Measurements from ENCODE around the gene NCOA4.
"Not testable (repeated sequence)": the region's sequence is repeated elsewhere in the genome, so short reads cannot be mapped to it uniquely, and the experiment has no call there.

The NCOA4 gene

GRCh38 chr10:46057927-46058326, 27.5 kb upstream of the NCOA4 start:
- not testable (repeated sequence) for H3K4me1 Mint-ChIP-seq; H3K4me3 Mint-ChIP-seq; H3K36me3 Mint-ChIP-seq; ATAC-seq; H3K9me3 Mint-ChIP-seq; H3K27ac Mint-ChIP-seq; DNase-seq (ENCODE audit: low spot score in 2 of 2)

GRCh38 chr10:46057038-46057437, 26.6 kb upstream of the NCOA4 start:
- Mint-ChIP-seq H3K36me3 (no peaks in the 10 kb centered on the region), H3K4me1 (peaks cover 6% of the 10 kb centered on the region), H3K9me3 (peaks cover 3% of the 10 kb centered on the region), H3K27ac (no peak overlapping the region), H3K4me3 (no peak overlapping the region)
- no peak for DNase-seq (ENCODE audit: low spot score in 2 of 2)
- ATAC-seq = no peak

DNA sequence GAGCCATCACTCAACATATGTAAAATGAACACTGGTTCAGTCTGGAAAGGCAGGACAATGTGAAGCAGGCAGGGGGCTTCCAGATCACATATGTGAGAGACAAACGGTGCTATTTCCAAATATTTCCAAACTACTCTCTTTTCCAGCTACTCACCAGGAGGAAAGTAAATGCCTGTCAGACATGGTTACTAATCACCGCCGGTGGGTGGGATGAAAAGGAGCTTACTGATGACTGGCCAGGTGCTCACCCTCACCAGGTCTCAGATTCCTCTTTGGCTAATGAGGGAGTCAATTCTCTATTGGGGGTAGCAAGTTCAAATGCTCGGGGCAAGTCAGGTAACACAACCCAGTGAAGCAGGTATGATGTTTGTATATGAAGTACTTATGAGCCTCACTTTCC, 25.3 kb upstream of the NCOA4 start:
- Mint-ChIP-seq H3K27ac (no peak overlapping the region), H3K36me3 (no peaks in the 10 kb centered on the region), H3K4me1 (peaks cover 6% of the 10 kb centered on the region), H3K4me3 (no peak overlapping the region), H3K9me3 (peaks cover 3% of the 10 kb centered on the region)
- DNase-seq (ENCODE audit: low spot score in 2 of 2) = no peak
- no peak for ATAC-seq

DNA sequence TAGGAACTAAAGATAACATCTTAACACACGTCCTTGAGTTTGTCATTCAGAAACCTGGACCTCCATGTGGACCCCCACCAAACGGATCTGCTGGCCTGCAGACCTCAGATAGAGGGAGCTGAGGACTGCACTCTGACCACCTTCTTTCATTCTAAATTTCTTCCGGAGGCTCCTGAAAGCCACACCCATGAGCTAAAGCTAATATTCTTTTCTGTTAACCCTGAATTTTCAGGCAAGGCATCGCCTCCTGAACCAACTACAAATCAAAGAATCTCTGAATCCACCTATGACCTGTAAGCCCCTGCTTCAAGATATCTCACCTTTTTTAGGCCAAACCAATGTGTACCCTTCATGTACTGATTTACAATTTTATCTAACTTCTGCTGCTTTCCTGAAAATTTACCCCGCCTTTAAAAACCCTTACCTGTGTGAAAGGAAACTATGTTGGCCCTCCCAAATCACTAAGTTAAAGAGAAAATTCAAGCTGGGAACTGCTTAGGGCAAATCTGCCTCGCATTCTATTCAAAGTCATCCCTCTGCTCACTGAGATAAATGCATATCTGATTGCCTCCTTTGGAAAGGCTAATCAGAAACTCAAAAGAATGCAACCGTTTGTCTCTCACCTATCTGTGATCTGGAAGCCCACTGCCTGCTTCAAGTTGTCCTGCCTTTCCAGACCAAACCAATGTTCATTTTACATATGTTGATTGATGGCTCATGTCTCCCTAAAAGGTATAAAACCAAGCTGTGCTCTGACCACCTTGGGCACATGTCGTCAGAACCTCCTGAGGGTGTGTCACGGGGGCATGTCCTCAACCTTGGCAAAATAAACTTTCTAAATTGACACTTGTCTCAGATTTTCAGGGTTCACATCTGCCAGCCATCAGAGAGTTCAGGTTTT, 23.4 kb upstream of the NCOA4 start:
- H3K4me3 Mint-ChIP-seq = no peak overlapping the region
- H3K4me1 Mint-ChIP-seq = peaks cover 6% of the 10 kb centered on the region
- peaks cover 3% of the 10 kb centered on the region for H3K9me3 Mint-ChIP-seq
- DNase-seq (ENCODE audit: low spot score in 2 of 2) (no peak), ATAC-seq (no peak)
- no peaks in the 10 kb centered on the region for H3K36me3 Mint-ChIP-seq
- no peak overlapping the region for H3K27ac Mint-ChIP-seq

DNA sequence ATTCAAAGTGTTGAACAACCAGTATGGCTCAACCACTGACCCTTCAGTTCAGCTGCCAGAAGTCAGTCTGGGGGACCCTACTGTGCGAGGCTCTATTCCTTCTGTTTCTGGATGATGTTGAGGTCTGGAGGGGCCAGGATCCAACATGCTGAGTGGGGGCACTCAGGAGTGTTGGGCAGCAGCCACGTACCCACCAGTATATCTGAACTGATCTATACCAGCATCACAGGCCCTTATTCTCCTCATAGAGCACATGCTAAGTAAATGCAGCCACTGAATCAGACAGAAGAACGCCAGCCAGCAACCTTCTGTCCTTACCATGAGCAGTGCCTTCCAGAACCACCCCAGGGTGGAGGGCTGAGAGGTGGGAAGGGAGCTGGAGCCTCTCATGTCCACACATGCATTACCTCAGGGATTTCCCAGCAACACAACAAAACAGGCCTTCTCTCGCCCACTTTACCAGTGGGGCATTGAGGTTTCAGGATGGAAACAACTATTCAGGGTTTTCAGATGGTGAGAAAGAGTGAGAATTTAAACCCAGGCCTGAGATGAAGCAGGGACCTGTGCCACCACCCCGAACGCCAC, 22.5 kb upstream of the NCOA4 start:
- Mint-ChIP-seq H3K4me3 (no peak overlapping the region), H3K27ac (no peak overlapping the region), H3K36me3 (no peaks in the 10 kb centered on the region), H3K9me3 (peaks cover 3% of the 10 kb centered on the region), H3K4me1 (peaks cover 6% of the 10 kb centered on the region)
- DNase-seq (ENCODE audit: low spot score in 2 of 2) (no peak), ATAC-seq (no peak)

DNA sequence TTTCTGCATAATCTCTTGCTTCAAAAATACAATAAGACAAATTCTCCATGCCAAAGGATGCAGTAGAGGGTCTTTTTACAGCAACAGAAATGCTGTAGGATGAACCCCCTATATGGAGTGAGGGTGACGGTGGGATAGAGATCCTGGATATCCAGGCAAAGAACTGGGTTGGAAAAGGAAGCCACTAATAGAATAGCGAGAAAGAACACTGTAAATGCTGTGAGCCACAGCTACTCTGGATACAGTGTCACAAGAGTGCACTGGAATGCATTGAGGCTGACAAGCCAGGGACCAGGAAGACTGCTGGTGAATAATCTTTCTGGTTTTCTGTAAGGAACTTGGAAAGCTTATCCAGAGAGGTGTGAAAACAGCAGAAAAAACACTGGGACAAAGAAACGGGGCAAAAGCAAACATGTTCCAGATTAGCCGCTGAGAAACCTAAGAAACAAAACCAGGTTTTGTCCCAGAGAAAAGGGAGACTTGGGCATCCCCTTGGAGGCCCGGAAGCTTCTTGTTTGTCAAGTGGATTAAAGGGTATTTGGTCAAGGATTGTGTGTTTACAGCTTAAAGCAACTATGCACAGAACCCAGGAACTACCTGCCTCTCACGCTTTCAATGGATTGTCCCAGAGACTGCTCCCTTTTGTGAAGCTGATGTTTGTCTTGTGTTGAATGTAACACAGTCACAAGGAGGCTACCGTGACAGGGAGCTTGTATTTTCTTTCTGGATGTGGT, 21.8 kb upstream of the NCOA4 start:
- peaks cover 6% of the 10 kb centered on the region for H3K4me1 Mint-ChIP-seq
- no peak overlapping the region for H3K4me3 Mint-ChIP-seq
- no peak for DNase-seq (ENCODE audit: low spot score in 2 of 2)
- peaks cover 3% of the 10 kb centered on the region for H3K9me3 Mint-ChIP-seq
- H3K27ac Mint-ChIP-seq = no peak overlapping the region
- no peak for ATAC-seq
- H3K36me3 Mint-ChIP-seq = no peaks in the 10 kb centered on the region

DNA sequence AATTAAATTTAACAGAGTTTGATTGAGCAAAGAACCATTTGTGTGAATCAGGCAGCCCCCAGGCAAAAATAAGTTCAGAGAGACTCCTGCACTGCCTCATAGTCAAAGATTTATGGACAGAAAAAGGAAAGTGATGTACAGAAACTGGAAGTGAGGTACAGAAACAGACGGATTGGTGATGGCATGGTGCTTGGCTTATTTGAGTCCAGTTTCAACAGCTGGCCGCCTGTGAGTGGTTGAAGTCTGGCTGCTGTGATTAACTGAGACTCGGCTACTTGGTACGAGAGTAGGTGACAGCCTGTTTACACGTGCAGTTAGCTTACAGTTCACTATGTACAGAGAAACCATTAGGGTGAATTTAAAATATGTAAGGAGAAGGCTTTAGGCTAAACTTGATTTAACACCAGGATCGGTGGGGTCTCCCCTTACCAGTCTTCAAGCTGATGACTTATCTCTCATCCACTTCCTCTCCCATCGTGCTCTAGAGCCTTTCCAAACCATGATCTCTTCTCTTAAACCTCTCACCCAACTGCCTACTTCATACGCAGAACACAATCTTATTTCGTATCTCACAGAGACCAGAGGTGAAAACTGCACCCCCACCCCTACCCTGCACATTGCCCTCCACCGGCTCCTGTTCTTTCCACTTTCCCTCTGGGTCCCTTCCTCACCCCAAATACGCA, 20.7 kb upstream of the NCOA4 start:
- Mint-ChIP-seq H3K4me3 (no peak overlapping the region), H3K27ac (no peak overlapping the region), H3K9me3 (no peaks in the 10 kb centered on the region)

GRCh38 chr10:46049497-46049831, 19.0 kb upstream of the NCOA4 start:
- H3K36me3 Mint-ChIP-seq; H3K4me3 Mint-ChIP-seq; H3K4me1 Mint-ChIP-seq; H3K27ac Mint-ChIP-seq; ATAC-seq; DNase-seq (ENCODE audit: low spot score in 2 of 2); H3K9me3 Mint-ChIP-seq: not testable (repeated sequence)

More for the DNA sequence above, 20.7 kb upstream of the NCOA4 start:
- Mint-ChIP-seq H3K36me3 (no peaks in the 10 kb centered on the region), H3K4me1 (peaks cover 6% of the 10 kb centered on the region)
- DNase-seq (ENCODE audit: low spot score in 2 of 2) (no peak), ATAC-seq (no peak)

- Mint-ChIP-seq H3K27ac (no peak overlapping the region), H3K9me3 (no peaks in the 10 kb centered on the region), H3K4me1 (no peaks in the 10 kb centered on the region), H3K4me3 (no peak overlapping the region), H3K36me3 (no peaks in the 10 kb centered on the region)
- ATAC-seq (no peak), DNase-seq (ENCODE audit: low spot score in 2 of 2) (no peak)
These were observed 17.7 kb upstream of the NCOA4 start for GRCh38 chr10:46048152-46048551.

DNA sequence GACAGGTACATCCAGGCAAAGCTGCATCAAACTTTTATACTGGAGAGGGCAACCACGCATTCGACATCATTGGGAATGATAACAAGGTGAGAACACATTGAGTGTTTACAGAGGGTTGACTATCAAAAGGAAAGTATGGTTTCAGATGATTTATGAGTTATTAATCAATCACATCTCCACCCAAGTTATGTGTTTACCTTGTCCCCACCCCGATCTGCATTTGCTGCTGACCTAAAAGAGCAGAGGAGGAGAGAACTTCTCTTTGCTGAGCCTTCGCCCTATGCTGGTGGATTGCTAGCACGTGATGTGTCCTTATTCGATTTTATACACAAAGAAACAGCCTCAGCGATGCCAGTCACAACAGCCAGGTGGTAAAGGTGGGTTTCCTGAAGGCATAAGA, 15.8 kb upstream of the NCOA4 start, which contains the start of gene MSMB:
Gene MSMB (minus strand): TSS at position 9 of the 400 bp plus-strand sequence. CDS start 32 bp downstream, outside the sequence.
- ATAC-seq = no peak
- Mint-ChIP-seq H3K4me3 (no peak within 1 kb of the TSS), H3K4me1 (no peaks in the 10 kb centered on the region), H3K9me3 (no peaks in the 10 kb centered on the region), H3K27ac (no peak within 1 kb of the TSS), H3K36me3 (no peaks in the 10 kb centered on the region)
- DNase-seq (ENCODE audit: low spot score in 2 of 2) = no peak

- Mint-ChIP-seq H3K4me3 (no peak overlapping the region), H3K4me1 (no peaks in the 10 kb centered on the region), H3K27ac (no peak overlapping the region), H3K36me3 (no peaks in the 10 kb centered on the region), H3K9me3 (no peaks in the 10 kb centered on the region)
- DNase-seq (ENCODE audit: low spot score in 2 of 2) = no peak
- ATAC-seq = no peak
These were observed 12.1 kb upstream of the NCOA4 start for GRCh38 chr10:46042527-46042926.

DNA sequence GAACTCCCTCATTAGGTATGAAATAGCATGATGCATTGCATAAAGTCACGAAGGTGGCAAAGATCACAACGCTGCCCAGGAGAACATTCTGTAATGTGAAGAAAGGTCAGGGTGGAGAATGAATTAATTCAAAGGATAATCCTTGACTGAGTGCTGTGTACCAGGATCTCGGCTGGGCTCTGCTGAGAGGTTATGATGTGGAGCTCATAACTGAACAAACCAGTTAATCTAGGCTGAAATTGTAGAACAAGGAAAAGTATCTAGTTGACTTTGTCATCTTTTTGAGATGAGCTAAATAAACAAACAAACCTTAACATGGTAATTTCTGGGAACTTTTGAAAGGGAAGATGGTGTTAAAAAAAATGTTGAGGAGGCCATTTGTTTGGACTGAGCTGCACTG, 9.6 kb upstream of the NCOA4 start:
- Mint-ChIP-seq H3K4me1 (no peaks in the 10 kb centered on the region), H3K4me3 (no peak overlapping the region), H3K36me3 (no peaks in the 10 kb centered on the region), H3K9me3 (no peaks in the 10 kb centered on the region), H3K27ac (no peak overlapping the region)
- no peak for ATAC-seq
- no peak for DNase-seq (ENCODE audit: low spot score in 2 of 2)

- Mint-ChIP-seq H3K27ac (no peak overlapping the region), H3K36me3 (no peaks in the 10 kb centered on the region), H3K4me1 (no peaks in the 10 kb centered on the region), H3K4me3 (no peak overlapping the region), H3K9me3 (no peaks in the 10 kb centered on the region)
- DNase-seq (ENCODE audit: low spot score in 2 of 2) = no peak
- ATAC-seq = no peak
These were observed 6.8 kb upstream of the NCOA4 start for GRCh38 chr10:46037107-46037825.

DNA sequence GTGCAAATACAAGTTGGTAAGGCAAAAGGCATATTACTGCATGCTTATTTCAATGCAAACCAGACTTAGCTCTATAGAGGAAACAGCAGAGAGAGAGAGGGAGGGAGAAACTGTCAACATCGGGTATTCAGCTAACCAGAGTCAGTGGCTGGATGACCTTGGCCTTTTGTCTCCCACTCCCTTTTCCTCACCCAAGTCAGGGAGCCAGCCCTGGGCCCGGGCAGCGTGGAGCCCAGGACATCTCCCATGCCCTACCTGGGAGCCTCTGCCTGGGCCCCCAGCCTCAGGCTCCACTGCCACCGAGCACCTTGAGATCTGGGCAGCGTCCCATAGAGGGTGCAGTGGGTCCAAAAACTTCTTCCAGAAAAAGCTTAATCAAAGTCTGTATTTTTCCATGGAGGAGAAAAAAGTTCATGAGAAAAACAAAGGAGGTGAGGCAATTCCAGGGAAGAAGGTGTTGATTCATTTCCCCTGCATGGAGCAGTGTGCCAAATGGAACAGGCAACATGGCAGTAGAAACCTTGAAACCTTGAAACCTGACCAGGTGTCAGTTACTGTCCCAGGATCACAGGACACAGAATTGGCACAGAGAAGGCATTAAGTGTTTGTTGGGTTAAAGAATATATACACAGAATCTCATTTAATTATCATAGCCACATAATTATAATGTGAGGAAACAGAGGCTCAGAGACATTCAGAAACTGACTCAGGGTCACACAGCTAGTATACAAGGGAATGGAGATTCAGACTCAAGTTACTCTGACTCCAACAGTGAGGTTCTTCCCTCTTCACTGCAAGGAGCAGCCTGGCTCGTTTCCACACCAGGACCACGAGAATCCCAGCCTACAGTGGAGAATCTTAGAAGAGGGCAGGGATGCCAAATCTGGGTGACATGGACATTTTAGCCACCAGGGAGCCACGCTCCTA, 5.8 kb upstream of the NCOA4 start:
- H3K36me3 Mint-ChIP-seq = no peaks in the 10 kb centered on the region
- ATAC-seq = no peak
- H3K4me3 Mint-ChIP-seq = no peak overlapping the region
- H3K27ac Mint-ChIP-seq = no peak overlapping the region
- no peaks in the 10 kb centered on the region for H3K9me3 Mint-ChIP-seq
- H3K4me1 Mint-ChIP-seq = no peaks in the 10 kb centered on the region
- no peak for DNase-seq (ENCODE audit: low spot score in 2 of 2)

Data from stimulated activated effector memory CD8-positive, alpha-beta T cell treated with anti-CD3 and anti-CD28 coated beads, Interleukin-12 subunit alpha, Interleukin-12 subunit beta, amount 100 ng/mL, for 72 hours (primary cell).